HG02571 (cell line): ENCODE measurements around the gene ELOB.

Experiments
- ATAC-seq: cut with Tn5 transposase; IDR thresholded peaks from one replicate; pipeline ENCODE4 v1.9.1; 2021; ENCODE audit warnings: mild to moderate bottlenecking, moderate library complexity; ENCODE audit not compliant: unreplicated experiment

Gene ELOB

DNA sequence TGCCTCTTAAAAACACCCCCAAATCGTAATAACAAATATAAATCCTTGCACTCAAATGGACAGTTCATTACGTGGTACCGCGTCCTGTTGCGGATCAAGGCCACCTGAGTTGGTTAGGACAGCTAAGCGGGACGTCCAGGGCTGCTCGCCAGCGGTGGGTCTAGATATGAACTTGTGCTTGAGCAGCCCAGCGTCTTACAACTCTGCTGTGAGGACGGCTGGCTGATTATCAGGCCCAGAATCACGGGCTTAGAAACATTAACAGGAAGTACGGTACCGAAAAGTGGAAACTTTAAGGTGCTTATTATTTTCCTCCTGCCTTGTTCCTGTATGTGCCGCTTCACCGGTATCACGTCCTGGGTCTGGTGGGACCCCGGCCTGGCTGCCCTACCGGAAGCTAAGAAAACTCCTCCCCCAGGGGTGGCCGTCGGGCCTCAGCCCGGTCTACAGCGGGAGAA lies 25.5 kb downstream of the ELOB start:
- no peak for ATAC-seq

DNA sequence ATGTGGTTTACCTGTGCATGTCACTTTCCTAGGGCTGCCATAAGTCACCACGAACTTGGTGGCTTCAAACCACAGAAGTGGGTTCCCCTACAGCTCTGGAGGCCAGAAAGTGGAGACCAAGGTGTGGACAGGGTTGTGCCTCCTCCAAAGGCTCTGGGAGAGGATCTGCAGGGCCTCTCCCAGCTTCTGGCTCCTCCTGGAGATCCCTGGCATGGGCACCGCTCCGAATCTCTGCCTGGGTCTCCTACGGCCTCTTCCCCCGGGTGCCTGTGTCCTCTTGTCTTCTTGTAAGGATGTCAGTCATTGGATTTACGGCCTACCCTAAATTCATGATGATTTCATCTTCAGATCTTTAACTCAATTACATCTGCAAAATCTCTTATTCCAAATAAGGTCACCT lies 27.1 kb downstream of the ELOB start:
- ATAC-seq = no peak

DNA sequence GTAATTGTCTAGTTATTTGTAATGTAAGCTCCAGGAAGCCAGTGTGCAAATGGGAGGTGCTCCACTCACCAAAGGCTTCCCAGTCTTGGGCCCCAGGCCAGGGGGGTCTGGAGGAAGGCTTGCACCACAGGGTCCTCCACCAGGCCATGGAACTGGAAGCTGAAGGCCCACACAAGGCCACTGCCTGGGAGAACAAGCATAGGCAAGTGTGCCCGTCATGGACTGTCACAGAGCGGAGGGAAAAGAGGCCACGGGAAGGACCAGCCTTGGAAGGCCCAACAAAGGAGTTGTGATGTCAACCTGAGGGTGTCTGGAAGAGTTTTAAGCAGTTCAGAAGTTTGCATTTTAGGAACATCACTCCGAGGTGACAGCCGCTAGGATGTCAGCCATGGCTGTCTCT lies 27.6 kb downstream of the ELOB start:
- no peak for ATAC-seq

DNA sequence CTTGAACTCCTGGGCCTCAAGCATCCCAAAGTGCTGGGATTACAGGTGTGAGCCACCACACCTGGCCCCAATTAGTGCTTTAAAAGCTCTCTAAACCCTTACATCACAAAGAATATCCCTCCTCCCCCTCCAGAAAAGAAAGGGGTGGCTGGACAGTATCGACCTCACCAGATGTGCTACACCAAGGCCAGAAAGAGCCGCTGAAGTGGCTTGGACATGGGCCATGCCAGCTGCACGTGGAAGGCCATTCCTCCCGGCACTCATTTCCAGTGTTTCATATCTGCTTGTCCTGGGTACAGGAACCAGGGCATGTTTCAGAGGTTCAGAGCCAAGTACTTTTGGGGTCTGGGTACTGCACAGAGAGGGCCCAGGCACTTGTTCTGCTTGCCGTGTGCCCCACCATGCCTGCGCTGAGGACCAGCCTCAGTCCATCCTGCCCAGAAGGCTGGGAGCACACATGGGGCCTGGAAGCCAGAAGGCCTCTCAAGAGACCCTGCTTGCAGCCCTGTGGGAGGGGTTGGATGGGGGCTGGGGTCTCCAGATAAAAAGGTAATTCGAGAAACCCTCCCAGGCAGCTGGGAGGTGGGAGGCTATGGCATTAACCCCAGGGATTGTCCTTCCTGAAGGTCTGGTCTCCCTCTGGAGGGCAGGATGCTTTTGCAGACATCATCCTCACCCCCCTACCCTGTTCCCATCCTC lies 28.2 kb downstream of the ELOB start:
- no peak for ATAC-seq

DNA sequence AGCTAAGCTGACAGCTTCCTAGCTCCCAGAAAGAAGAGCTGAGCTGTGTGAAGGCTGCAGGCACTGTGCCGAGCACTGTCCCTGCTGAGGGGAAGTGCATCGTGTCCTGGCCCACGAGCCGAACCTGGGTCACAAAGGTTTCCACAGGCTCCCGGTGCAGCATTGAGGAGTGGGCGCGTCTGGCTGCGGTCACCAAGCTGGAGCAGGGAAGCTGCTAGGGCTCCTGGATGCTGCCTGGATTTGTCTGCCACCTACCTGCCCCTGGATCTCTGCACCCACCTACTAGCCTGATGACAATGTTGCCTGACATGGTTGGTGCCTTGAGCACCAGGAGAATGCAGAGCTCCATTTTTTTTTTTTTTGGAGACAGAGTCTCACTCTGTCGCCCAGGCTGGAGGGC lies 31.1 kb downstream of the ELOB start:
- no peak for ATAC-seq

DNA sequence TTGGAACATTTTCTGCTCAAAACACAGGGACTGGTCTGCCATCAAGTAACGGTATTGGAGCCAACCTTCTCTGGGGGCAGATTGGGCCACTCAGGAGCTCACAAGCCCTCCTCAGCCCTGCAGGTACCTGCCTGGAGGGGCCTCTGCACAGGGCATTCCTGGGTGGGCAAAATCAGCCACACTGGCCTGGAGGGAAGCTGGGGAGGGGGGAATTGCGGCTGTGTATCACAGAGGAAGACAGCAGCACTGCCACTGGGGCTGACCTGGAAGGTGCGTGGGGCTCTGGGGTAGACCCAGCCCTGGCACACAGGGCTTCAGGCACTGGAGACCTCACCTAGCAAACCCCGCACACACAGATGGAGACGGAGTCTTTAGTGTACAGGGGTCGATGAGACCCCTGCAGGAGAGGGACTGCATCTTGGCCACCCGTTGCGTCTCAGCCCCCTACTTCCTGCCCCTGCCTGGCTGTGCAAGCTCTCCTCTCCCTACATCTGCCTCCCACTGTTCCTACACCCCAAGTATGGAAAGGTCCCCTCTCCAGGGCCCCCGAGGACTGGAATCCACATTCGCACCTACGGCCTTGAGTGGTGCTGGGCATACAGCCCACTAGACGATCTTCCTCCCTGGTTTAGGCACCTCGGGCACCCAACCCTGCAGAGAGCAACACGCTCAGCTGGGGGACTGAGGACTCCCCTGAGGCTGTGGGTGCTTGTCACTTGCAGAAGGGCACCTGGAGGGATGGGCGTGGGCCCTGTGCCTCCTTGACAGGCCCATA lies 31.8 kb downstream of the ELOB start:
- no peak for ATAC-seq

DNA sequence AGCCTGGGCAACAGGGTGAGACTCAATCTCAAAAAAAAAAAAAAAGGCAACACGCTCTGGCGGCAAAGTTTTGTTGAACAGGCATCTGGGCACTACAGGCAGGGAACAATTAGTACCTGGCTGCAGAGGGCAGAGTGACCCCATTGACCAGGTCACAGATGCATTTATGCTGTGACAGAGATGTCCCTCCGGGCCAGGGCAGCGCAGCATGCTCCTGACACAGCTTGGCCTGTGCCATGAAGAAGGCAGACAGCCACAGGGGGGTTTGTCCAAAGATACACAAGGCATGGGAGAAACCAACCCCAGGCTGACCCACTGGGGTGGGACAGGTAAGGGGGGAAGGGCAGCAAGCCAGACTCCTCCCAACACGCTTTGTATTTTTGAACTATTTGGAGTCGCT lies 32.4 kb downstream of the ELOB start:
- no peak for ATAC-seq

DNA sequence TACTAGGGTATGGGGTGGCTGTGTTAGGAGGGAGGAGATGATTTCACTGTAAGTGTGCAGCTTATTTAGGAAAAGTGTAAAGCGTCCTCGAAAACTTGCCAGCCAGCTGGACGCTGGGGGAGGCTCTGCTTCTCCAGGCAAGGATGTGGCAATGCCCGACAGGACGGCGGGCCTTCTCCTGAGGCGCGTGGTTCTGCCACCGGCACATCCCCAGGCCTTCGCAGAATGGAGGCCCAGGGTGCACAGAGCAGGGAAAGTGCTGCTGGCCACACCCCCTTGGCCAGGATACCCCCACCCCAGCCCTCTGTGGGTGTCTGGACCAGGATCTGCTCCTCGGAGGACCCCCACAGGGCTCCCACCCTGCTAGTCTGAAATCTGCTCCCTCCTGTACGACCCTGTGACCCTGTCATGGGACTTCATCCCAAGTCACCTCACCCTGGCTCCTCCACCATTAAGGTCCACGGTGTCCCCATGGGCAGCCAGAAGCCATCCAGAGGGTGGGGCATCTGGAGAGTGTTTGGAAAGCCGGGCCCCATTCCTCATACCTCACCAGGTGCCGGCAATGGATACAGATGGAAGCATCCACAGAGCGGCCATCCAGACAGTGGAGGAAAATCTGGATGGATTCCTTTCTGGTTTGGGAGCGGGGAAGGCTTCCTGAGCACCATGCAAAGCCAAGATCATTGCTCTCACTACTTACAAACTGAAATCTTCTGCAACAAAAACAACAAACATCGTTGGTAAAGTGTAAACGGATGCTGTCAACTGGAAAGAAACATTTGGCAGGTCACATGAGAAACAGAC lies 33.9 kb downstream of the ELOB start:
- ATAC-seq = no peak

DNA sequence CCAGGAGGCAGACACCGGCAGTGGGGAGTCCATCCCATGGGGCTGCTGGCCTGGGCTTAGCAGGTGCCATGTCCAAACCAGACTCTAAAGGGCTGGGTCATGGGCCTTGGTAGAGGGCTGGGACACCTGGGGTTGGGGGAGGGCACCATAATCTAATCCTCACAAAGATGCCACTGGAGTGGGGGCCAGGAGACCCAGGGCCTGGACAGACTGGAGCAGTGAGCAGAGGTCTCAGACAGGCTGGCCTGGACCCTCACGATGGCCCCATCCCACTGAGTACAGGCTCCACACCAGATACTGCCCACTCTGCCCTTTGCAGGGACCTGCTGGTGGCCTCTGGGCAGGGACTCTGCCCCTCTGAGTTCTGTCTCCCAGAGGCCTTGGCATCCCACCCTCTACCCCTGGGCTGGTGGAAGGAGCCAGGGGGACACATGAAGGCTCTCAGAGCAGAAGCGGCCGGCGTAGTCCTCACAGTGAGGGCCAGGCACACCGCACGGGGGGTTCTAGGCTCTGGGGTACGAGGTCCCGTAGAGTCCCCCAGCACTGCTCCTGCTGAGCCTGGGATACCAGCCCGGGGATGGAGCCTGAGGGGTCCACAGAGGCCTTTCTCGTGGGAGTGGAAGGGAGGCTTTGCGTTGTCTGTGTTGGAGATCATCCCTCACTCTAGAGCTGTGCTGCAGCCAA lies 34.6 kb downstream of the ELOB start:
- no peak for ATAC-seq

DNA sequence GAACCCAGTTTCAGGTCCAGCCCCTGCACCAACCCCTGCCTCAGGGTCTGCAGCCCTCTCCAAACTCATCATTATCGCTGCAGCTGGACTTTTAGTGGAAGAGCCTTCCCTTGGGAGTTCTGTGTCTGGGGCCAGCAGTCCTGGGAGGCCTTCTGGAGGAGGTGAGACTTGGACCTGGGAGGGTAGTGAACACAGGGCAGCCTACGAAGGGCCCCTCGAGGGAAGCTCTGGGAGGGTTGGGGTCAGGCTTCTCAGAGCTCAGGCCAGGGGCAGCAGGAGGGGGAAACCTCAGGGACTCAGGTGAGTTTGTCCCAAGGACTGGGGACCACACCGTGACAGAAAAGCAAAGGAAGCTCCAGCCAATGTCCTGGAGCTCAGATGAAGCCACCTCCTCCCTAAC lies 35.9 kb downstream of the ELOB start:
- ATAC-seq = no peak

DNA sequence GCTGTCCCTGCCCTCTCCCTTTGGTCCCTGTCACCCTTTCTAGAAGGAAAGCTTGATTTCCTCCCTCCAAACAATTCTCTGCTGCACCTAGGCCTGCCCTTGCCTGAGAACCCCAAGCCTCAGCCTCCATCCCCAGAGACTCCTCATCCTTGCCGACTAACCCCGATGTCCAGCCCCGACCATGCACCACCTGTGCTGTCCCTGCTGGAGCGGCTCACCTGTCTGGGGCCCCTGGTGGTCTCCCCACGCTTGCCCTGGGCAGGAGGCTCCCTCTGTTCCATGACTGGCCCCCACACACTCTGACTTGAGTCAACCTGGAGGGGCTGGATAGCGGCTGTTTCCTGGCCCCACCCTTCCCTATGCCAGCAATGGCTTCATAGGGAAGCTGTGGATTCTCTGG lies 36.6 kb downstream of the ELOB start:
- no peak for ATAC-seq

DNA sequence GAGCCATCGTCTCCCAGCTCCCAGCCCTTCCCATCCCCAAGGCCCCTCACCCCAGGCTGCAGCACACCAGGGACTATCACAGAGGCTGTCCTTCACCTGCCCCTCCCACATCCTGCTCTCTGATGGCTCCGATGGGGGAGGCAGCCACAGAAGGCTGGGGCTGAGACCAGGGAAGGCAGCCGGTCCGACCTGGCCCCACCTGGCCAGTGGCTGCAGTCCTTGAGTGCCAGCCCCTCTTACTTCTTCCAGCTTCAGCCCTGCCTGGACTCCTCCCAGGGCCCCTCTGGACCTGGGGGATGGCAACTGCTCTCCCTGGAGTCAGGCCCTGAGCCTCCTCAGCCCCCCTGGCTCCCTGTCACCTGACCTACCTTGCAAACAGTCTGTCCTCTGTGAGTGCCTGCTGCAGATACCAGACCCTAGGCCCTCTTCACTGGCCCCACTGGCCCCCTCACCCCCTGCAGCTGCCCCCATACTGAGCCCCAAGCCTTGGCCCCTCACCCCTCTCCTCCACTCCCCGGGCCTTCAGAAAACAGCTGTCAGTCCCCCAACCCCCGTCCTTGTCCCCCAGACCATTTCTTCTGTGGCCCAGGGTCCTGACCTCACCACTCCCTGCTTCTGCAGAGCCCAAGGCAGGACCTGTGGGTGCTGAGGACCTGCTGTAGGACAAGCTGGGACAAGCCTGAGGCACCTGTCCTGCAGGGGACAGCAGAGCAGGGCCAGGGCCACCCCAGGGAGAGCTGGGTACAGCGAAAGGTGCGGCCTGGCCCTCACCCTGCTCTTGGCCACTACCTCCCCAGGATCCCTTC lies 37.3 kb downstream of the ELOB start:
- ATAC-seq = no peak

DNA sequence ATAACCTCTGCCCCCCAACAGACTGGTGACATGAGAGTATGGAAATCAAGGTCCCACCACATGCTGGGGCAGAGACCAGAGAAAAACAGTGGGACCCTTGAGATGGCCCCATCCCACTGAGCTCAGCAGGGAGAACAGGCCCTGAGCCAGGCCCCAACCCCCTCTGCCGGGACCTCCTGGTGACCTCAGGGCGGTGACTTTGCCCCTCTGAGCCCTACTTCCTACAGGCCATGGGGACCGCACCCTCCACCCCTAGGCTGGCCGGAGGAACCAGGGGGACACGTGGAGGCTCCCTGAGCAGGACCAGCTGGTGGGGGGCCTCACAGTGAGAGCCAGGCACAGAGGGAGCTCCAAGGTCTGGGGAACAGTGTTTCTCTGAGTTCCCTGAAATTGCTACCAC lies 38.5 kb downstream of the ELOB start:
- no peak for ATAC-seq

DNA sequence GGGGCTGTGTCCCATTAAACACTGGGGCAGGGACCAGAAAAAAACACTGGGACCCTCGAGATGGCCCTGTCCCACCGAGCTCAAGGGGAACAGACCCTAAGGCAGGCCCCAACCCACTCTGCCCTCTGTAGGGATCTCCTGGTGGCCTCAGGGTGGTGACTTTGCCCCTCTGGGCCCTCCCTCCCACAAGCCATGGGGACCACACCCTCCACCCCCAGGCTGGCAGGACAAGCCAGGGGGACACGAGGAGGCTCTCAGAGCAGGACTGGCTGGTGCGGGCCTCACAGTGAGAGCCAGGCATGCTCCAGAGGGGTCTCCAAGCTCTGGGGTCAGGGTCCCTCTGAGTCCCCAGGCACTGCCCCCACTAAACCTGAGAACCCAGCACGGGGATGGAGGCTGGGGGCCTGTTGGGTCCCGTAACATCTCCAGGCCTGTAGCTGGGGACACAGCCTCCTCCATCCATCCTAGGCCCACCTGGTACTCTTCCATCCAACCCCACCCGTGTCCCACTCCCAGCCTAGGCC lies 39.1 kb downstream of the ELOB start:
- ATAC-seq = no peak

DNA sequence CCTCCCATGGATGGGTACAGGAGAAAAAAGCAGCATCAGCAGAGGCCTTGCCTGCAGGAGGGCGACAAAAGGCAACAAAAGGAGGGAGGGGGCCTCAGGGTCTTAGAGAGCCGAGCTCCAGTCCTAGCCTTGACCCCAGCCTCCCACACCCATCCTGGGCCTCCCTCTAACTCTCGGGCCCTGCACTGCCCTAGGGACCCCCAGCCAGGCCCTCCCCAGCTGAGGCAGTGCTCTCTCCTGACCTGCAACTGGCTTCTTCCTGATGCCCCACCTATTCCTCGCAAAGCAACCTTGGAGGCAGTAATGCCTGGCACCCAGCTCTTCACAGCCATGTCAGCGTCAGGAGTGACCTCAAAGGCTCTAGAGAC lies 39.9 kb downstream of the ELOB start:
- ATAC-seq = no peak

DNA sequence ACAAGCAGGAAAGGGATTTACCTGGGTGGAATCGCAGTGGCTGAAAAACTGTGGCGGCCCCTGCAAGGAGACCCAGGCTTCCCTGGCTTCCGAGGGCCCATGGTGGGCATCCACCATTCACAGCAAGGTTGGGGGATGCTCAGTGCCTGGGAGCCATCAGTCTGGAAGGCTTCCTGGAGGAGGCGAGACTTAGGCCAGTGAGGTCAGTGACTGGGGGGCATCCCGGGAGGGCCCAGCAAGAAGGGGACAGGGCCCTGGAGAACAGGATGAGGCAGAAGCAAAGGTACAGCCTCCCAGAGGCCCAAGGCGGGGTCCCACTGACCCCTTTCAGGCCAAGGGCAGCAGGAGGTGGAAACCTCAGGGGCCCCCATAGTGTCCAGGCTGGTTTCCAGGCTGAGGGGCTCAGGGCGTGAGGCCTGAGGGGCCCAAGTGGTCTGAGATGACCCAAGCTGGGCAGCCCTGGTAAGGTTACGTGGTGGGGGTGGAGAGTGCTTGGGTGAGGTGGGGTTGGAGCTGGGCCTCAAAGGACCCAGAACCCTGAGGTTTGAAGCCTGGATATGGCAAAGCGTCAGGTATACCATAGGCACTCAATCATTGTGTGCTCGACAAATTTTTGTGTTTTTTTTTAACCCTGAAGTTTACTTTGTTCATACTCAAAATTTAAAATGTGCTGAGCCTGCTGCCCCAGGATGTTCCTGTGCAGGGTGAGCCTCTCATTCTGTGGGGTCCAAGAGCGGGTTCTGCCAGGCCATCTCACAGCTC lies 40.4 kb downstream of the ELOB start:
- no peak for ATAC-seq

DNA sequence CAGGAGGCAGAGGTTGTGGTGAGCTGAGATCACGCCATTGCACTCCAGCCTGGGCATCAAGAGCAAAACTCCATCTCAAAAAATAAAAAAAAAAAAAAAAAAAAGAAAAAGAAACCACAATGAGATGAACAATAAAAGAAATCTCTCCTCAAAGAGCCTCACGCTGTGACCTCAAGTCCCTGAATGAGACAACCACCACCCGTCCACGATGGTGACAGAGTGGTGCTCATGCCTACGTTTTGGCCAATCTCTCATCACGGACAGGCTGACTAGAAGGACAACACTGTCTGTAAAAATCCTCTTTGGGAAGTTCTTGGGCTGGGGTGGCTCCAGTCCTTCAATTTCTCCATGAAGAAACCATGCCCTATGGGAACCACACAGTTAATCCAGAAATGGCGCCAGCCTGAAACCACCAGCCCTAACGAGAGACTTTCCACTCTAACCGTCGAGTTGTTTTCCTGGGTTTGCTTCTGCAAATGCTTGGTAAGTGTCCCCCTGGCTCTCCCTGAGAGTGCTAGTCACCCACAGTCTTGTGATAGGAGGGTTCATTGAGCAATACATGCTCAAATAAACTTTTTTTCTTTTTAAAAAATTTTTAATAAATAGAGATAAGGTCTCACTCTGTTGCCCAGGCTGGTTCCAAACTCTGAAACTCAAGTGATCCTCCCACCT lies 42.1 kb downstream of the ELOB start:
- no peak for ATAC-seq

DNA sequence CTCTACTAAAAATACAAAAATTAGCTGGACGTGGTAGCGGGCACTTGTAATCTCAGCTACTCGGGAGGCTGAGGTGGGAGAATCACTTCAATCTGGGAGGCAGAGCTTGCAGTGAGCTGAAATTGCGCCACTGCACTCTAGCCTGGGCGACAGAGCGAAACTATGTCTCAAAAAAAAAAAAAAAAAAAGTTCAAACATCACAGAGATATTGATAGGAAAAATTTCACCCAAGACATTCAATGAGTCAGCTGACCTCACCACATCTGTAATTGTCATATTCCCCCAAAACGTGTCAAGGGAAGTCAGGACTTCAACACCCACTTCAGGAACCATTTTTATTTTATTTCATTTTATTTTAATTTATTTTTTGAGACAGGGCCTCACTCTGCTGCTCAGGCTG lies 49.0 kb downstream of the ELOB start:
- ATAC-seq = no peak

DNA sequence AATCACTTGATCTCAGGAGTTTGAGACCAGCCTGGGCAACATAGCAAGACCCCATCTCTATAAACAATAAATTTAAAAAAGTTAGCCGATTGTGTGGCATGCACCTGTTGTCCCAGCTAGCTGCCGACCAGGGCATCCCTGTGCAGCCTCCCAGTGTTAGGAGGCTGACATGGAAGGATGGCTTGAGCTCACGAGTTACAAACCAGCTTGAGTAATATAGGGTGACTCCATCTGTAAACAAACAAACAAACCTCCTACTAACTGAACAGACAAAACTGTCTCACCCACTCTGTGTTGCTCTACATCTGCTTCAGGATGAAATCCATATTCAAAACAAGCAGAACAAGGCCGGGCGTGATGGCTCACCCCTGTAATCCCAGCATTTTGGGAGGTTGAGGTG lies 50.2 kb downstream of the ELOB start:
- no peak for ATAC-seq
